Endodermal cell (in vitro differentiated cells): ENCODE results near the gene B3GNT2. TPM values are rescaled to one million over a fixed set of nuclear protein-coding genes. Genes with fewer than 3 reads are reported as not detected.
A peak's percentile ranks its signal among the peaks of the same experiment; 100 is the strongest.

Experiments
- DNase-seq: peaks from one replicate; pipeline ENCODE4 v3.0.0-alpha.2; 2017
- H3K27ac ChIP-seq: 2 replicates; pipeline ENCODE4 v1.5.1; 2013; ENCODE audit warnings: mild to moderate bottlenecking, low read depth, low read length, moderate library complexity
- H3K27me3 ChIP-seq: 2 replicates; pipeline ENCODE4 v1.6.1; 2013; ENCODE audit warnings: mild to moderate bottlenecking, low read length, moderate library complexity; ENCODE audit not compliant: insufficient read depth, control insufficient read depth, poor library complexity, severe bottlenecking
- H3K36me3 ChIP-seq: 2 replicates; pipeline ENCODE4 v1.7.0; 2013; ENCODE audit warnings: mild to moderate bottlenecking, low read length, moderate library complexity; ENCODE audit not compliant: control insufficient read depth, insufficient read depth
- H3K4me1 ChIP-seq: one replicate; pipeline ENCODE4 v1.7.0; 2013; ENCODE audit warnings: low read length; ENCODE audit not compliant: control insufficient read depth, insufficient read depth
- H3K4me3 ChIP-seq: 2 replicates; pipeline ENCODE4 v1.5.1; 2013; ENCODE audit warnings: mild to moderate bottlenecking, low read length, moderate library complexity
- H3K9ac ChIP-seq: 2 replicates; pipeline ENCODE4 v1.6.1; 2013; ENCODE audit warnings: mild to moderate bottlenecking, low read length, moderate library complexity; ENCODE audit not compliant: poor library complexity, severe bottlenecking; ENCODE audit errors: extremely low read depth
- H3K9me3 ChIP-seq: 2 replicates; pipeline ENCODE4 v1.6.1; 2013; ENCODE audit warnings: mild to moderate bottlenecking, low read length, moderate library complexity; ENCODE audit not compliant: control insufficient read depth
- H3K27ac Mint-ChIP-seq: 2 replicates; pipeline ENCODE4 v1.8.0; 2020; ENCODE audit warnings: mixed read lengths
- H3K27me3 Mint-ChIP-seq: 2 replicates; pipeline ENCODE4 v1.8.0; 2021; ENCODE audit warnings: mild to moderate bottlenecking, mixed read lengths; ENCODE audit not compliant: insufficient read depth
- H3K36me3 Mint-ChIP-seq: 2 replicates; pipeline ENCODE4 v1.8.0; 2020; ENCODE audit warnings: low read depth, mixed read lengths
- H3K4me1 Mint-ChIP-seq: 2 replicates; pipeline ENCODE4 v1.8.0; 2020; ENCODE audit warnings: mixed read lengths
- H3K4me3 Mint-ChIP-seq: 2 replicates; pipeline ENCODE4 v1.8.0; 2020; ENCODE audit warnings: mild to moderate bottlenecking, moderate library complexity, mixed read lengths
- H3K9me3 Mint-ChIP-seq: 2 replicates; pipeline ENCODE4 v1.8.0; 2020; ENCODE audit warnings: mild to moderate bottlenecking, mixed read lengths
- WGBS, 2 experiments: methylation state at CpG; one replicate each; pipeline versions ENCODE4 v1.1.5 to v1.1.7; 2013; ENCODE audit warnings: missing lambda C conversion rate in 2 of 2, mixed read lengths in 1 of 2; ENCODE audit not compliant: insufficient coverage in 1 of 2, insufficient read length in 1 of 2; 5-methylcytosine and 5-hydroxymethylcytosine counted together
- total RNA-seq, 2 donors: library from RNA; stranded (reverse); fragmentation: NEBNext Ultra II Directional in 1 of 2; extraction: Animal tissue kit (Norgen Biotek cat#: 25700) in 1 of 2; gene quantifications; 2 replicates in 1 of 2; 3 replicates in 1 of 2; pipeline ENCODE4 v1.2.1, GENCODE V29; 2021
- TF ChIP-seq, protein P1 (sequence below): fragments of 200-600 bp; sonication (generic); conservative IDR thresholded peaks from 2 replicates; pipeline ENCODE4 v1.5.0; 2021; ENCODE audit warnings: antibody characterized with exemption, mild to moderate bottlenecking

Gene B3GNT2
- total RNA-seq, 2 donors from 2014 or later = 38.7 to 59.2 TPM

DNA sequence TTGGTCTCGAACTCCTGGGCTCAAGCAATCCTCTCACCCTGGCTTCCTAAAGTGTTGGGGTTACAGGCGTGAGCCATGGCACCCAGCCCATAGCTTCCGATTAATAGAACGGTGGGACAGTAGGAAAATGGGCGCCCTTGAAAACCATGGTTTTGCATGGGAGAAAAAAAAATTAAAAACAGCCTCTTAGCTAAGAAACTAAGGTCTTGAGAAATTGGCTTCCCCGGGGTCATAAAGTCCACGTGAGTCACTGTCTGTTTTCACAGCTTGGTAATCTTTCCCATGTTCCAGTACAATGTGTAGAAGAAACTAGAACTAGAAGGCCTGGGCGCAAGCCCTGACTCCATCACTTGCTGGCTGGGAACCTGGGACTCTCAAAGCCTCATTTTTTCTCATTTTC lies 20.7 kb downstream of the B3GNT2 start:
- Histone ChIP-seq H3K27ac (no peak overlapping the region), H3K27me3 (no peaks in the 10 kb centered on the region), H3K9ac (no peak overlapping the region), H3K4me1 (peaks cover 19% of the 10 kb centered on the region), H3K4me3 (no peak overlapping the region), H3K36me3 (peaks cover 62% of the 10 kb centered on the region), H3K9me3 (peaks cover 11% of the 10 kb centered on the region)
- WGBS, 2 experiments = 92 to 96% methylated on average over 6 to 8 of the region's 8 CpGs
- H3K27me3 Mint-ChIP-seq = no peaks in the 10 kb centered on the region
- no peak overlapping the region for H3K27ac Mint-ChIP-seq
- DNase-seq = peak; percentile 17
- peaks cover 42% of the 10 kb centered on the region for H3K36me3 Mint-ChIP-seq
- peaks cover 7% of the 10 kb centered on the region for H3K9me3 Mint-ChIP-seq
- TF ChIP-seq, protein P1, sequence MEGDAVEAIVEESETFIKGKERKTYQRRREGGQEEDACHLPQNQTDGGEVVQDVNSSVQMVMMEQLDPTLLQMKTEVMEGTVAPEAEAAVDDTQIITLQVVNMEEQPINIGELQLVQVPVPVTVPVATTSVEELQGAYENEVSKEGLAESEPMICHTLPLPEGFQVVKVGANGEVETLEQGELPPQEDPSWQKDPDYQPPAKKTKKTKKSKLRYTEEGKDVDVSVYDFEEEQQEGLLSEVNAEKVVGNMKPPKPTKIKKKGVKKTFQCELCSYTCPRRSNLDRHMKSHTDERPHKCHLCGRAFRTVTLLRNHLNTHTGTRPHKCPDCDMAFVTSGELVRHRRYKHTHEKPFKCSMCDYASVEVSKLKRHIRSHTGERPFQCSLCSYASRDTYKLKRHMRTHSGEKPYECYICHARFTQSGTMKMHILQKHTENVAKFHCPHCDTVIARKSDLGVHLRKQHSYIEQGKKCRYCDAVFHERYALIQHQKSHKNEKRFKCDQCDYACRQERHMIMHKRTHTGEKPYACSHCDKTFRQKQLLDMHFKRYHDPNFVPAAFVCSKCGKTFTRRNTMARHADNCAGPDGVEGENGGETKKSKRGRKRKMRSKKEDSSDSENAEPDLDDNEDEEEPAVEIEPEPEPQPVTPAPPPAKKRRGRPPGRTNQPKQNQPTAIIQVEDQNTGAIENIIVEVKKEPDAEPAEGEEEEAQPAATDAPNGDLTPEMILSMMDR = no peak
- no peak overlapping the region for H3K4me3 Mint-ChIP-seq
- H3K4me1 Mint-ChIP-seq = peaks cover 60% of the 10 kb centered on the region

DNA sequence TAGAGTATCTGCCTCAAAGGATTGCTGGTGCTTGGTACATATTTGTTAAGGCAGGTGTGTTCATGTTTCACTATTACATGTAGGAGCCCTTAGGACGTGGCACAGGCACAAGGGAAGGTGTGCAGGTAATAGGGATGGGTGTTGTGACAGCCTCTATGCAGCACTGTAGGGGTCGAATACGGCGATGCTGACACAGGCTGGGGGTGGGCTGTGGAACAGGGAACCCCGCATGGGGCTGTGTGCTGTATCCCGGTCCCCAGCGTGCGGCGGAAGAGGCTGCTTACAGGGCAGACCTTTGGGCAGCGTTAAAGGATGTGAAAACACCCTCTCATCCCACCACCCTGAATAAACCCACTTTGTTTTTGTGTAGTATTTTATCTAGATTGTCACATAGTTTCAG lies 21.5 kb downstream of the B3GNT2 start:
- H3K27ac ChIP-seq = no peak overlapping the region

DNA sequence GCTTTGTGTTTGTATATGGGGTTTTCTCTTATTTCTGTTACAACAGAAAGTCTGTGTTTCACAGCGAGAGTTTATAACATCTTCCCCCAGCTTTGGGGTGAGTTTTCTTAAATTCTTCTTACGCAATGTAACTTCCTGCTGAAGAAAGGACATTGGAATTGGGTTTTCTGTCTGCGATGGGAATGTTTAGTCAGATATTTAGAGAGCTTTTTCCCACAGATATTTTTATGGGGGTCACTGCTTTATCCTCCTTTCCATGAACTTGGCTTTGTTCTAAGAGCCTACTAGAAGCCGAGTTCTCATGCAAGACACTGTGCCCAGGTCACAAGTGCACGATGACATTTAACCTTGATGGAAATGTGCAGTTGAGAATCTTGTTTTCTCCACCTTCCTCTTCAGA lies 22.1 kb downstream of the B3GNT2 start:
- DNase-seq = no peak
- H3K36me3 Mint-ChIP-seq = peaks cover 47% of the 10 kb centered on the region
- 91 to 100% methylated on average over 3 to 5 of the region's 5 CpGs for WGBS, 2 experiments
- H3K4me1 Mint-ChIP-seq = peaks cover 49% of the 10 kb centered on the region
- no peaks in the 10 kb centered on the region for H3K27me3 ChIP-seq
- H3K9ac ChIP-seq = no peak overlapping the region
- H3K9me3 Mint-ChIP-seq = peaks cover 7% of the 10 kb centered on the region
- TF ChIP-seq, protein P1 = no peak
- H3K9me3 ChIP-seq = peaks cover 11% of the 10 kb centered on the region
- H3K36me3 ChIP-seq = peaks cover 62% of the 10 kb centered on the region
- peaks cover 17% of the 10 kb centered on the region for H3K4me1 ChIP-seq
- H3K4me3 Mint-ChIP-seq = no peak overlapping the region
- no peaks in the 10 kb centered on the region for H3K27me3 Mint-ChIP-seq
- no peak overlapping the region for H3K4me3 ChIP-seq
- peak overlapping the region; percentile 11 for H3K27ac Mint-ChIP-seq
- no peak overlapping the region for H3K27ac ChIP-seq

More for the DNA sequence above, 21.5 kb downstream of the B3GNT2 start:
- peaks cover 52% of the 10 kb centered on the region for H3K4me1 Mint-ChIP-seq
- H3K27ac Mint-ChIP-seq = no peak overlapping the region
- Histone ChIP-seq H3K4me1 (peaks cover 19% of the 10 kb centered on the region), H3K9me3 (peaks cover 11% of the 10 kb centered on the region), H3K9ac (no peak overlapping the region), H3K36me3 (peaks cover 62% of the 10 kb centered on the region), H3K4me3 (no peak overlapping the region), H3K27me3 (no peaks in the 10 kb centered on the region)
- H3K9me3 Mint-ChIP-seq = peaks cover 7% of the 10 kb centered on the region
- peaks cover 42% of the 10 kb centered on the region for H3K36me3 Mint-ChIP-seq
- H3K4me3 Mint-ChIP-seq = no peak overlapping the region
- 94 to 100% methylated on average over 1 to 9 of the region's 10 CpGs for WGBS, 2 experiments
- TF ChIP-seq, protein P1 = no peak
- peak; percentile 22 for DNase-seq
- no peaks in the 10 kb centered on the region for H3K27me3 Mint-ChIP-seq
